ENCODE results near the gene GSTM4.
"Not testable (repeated sequence)": the region's sequence is repeated elsewhere in the genome, so short reads cannot be mapped to it uniquely, and the experiment has no call there.

GRCh38 chr1:109708949-109709348 lies 53.0 kb downstream of the GSTM4 start:
- TF ChIP-seq, protein P1, sequence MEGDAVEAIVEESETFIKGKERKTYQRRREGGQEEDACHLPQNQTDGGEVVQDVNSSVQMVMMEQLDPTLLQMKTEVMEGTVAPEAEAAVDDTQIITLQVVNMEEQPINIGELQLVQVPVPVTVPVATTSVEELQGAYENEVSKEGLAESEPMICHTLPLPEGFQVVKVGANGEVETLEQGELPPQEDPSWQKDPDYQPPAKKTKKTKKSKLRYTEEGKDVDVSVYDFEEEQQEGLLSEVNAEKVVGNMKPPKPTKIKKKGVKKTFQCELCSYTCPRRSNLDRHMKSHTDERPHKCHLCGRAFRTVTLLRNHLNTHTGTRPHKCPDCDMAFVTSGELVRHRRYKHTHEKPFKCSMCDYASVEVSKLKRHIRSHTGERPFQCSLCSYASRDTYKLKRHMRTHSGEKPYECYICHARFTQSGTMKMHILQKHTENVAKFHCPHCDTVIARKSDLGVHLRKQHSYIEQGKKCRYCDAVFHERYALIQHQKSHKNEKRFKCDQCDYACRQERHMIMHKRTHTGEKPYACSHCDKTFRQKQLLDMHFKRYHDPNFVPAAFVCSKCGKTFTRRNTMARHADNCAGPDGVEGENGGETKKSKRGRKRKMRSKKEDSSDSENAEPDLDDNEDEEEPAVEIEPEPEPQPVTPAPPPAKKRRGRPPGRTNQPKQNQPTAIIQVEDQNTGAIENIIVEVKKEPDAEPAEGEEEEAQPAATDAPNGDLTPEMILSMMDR (conservative IDR thresholded peaks at IDR 0.05 in 1 of 2, IDR thresholded peaks at IDR 0.05 in 1 of 2; ENCODE audit: low read depth in 1 of 2, low read length in 2 of 2), result not testable (repeated sequence)
- not testable (repeated sequence) for TF ChIP-seq EZH2 (IDR thresholded peaks at IDR 0.05; ENCODE audit: low read length, missing control alignments)
